HL-60 (cell line): ENCODE results near the gene MBNL3.

Experiments
- DNase-seq, 2 experiments: peaks; one replicate each; pipeline ENCODE4 v3.0.0-alpha.2; 2010 to 2020; ENCODE audit warnings: low read depth in 1 of 2, low spot score in 1 of 2
- H3K27ac ChIP-seq: fragments of 250-450 bp; sonication (Bioruptor Pico); replicated peaks from 2 replicates; pipeline ENCODE4 v1.5.1; 2020; ENCODE audit warnings: mild to moderate bottlenecking, moderate library complexity
- H3K27me3 ChIP-seq: fragments of 250-450 bp; sonication (Bioruptor Pico); 2 replicates; pipeline ENCODE4 v1.5.1; 2021; ENCODE audit warnings: mild to moderate bottlenecking, moderate library complexity; ENCODE audit not compliant: insufficient read depth, poor library complexity, severe bottlenecking
- H3K4me3 ChIP-seq: replicated peaks from 2 replicates; pipeline ENCODE4 v1.5.1; 2011; ENCODE audit warnings: mild to moderate bottlenecking, control low read depth, low read length; ENCODE audit not compliant: insufficient read depth
- CTCF ChIP-seq: IDR thresholded peaks from one replicate; pipeline ENCODE4 v1.5.1; 2011; ENCODE audit warnings: low read length, control low read depth, inconsistent platforms; ENCODE audit not compliant: insufficient read depth
- GABPA ChIP-seq: IDR thresholded peaks from 2 replicates; pipeline ENCODE4 v1.6.1; 2012; ENCODE audit warnings: low read depth
- POLR2AphosphoS5 ChIP-seq: IDR thresholded peaks from 2 replicates; pipeline ENCODE4 v1.6.1; 2012; ENCODE audit warnings: low read depth
- SPI1 ChIP-seq: IDR thresholded peaks from 2 replicates; pipeline ENCODE4 v1.6.1; 2012; ENCODE audit warnings: low read depth, mild to moderate bottlenecking, borderline replicate concordance
- TF ChIP-seq, protein P1 (sequence below): IDR thresholded peaks from 2 replicates; pipeline ENCODE4 v1.6.1; 2012; ENCODE audit warnings: low read depth; ENCODE audit not compliant: insufficient replicate concordance

Gene MBNL3

DNA sequence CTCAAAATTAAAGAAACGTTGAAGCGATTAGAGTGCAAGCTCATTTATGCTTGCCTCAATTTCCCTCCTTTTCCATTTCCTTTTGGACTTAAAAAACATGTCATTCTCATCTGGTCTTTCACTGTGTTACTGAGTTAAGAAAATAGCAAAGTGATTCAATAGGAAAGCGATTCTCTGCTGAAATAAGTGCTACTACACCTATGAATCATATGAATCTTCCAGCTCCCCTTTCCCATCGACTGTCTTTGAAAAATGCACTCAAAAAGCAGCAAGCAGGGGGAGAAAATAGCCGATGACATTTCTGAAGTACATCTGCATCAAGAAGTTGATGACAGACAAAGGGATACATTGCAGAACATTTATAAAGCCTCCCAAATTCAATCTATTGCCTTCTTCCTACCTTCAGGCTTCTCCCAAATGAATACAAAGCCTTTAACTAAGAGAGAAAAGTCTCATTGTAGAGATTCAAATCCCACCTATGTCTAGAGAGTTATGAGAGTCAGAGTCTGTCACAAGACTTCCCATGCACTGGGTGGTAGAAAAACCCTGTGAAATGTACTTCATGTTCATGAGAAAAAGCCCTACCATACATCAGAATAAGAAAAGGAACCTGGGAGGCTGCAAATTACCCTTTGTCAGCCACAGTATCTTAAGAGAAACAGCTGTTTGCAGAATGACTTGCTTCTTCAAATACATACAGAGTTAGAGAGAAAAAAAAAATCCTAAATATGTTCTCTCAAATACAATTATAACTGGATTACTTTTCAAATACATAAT, 78.9 kb downstream of the MBNL3 start:
- no peaks in the 10 kb centered on the region for H3K27me3 ChIP-seq
- DNase-seq = no peak
- no peak overlapping the region for H3K27ac ChIP-seq
- no peak overlapping the region for H3K4me3 ChIP-seq
- no peak for TF ChIP-seq POLR2AphosphoS5
- TF ChIP-seq GABPA = no peak
- TF ChIP-seq, protein P1, sequence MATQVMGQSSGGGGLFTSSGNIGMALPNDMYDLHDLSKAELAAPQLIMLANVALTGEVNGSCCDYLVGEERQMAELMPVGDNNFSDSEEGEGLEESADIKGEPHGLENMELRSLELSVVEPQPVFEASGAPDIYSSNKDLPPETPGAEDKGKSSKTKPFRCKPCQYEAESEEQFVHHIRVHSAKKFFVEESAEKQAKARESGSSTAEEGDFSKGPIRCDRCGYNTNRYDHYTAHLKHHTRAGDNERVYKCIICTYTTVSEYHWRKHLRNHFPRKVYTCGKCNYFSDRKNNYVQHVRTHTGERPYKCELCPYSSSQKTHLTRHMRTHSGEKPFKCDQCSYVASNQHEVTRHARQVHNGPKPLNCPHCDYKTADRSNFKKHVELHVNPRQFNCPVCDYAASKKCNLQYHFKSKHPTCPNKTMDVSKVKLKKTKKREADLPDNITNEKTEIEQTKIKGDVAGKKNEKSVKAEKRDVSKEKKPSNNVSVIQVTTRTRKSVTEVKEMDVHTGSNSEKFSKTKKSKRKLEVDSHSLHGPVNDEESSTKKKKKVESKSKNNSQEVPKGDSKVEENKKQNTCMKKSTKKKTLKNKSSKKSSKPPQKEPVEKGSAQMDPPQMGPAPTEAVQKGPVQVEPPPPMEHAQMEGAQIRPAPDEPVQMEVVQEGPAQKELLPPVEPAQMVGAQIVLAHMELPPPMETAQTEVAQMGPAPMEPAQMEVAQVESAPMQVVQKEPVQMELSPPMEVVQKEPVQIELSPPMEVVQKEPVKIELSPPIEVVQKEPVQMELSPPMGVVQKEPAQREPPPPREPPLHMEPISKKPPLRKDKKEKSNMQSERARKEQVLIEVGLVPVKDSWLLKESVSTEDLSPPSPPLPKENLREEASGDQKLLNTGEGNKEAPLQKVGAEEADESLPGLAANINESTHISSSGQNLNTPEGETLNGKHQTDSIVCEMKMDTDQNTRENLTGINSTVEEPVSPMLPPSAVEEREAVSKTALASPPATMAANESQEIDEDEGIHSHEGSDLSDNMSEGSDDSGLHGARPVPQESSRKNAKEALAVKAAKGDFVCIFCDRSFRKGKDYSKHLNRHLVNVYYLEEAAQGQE = no peak
- no peak for TF ChIP-seq CTCF
- TF ChIP-seq SPI1 = no peak

DNA sequence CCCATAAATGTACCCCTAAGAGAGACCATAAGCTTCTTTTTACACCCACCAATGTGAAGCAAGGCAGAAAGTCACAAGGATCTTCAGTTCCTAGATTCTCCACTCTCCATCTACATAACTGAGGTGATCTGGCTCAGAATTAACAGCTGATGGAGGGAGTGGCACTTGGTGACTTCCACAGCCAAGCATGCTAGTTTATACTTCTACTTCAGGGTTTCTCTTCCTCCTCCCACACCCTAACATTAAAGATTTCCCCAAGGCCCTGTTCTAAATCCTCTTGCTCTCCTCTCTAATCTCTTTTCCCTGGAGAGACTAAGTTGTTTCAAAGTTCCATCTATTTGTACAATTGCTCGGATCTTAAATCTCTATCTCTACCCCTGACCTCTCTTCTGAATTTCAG, 81.1 kb downstream of the MBNL3 start:
- TF ChIP-seq, protein P1 = no peak
- TF ChIP-seq CTCF (no peak), GABPA (no peak), SPI1 (no peak), POLR2AphosphoS5 (no peak)
- H3K27me3 ChIP-seq = no peaks in the 10 kb centered on the region
- H3K27ac ChIP-seq = no peak overlapping the region
- no peak for DNase-seq
- H3K4me3 ChIP-seq = no peak overlapping the region

DNA sequence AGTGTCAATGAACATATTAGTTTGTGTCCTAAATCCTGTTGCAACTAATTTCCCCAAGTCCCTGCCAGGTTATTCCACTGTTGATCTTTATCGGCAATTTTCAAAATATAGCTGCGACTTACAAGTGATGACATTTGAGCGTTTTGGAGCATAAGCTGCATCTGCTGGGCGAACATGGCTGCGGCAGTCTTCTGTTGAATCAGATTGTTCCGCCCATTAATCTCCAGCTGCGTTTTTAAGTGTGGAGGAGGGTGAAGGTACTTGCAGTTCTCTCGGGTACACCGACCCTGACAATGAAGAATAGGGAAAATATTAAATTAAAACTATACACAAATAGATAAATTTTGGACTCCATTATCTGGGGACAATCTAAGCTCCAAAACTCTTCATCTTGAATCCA, 82.7 kb downstream of the MBNL3 start:
- DNase-seq = no peak
- Histone ChIP-seq H3K27ac (no peak overlapping the region), H3K4me3 (no peak overlapping the region), H3K27me3 (no peaks in the 10 kb centered on the region)
- TF ChIP-seq, protein P1 = no peak
- no peak for TF ChIP-seq CTCF
- TF ChIP-seq POLR2AphosphoS5 = no peak
- TF ChIP-seq SPI1 = no peak
- TF ChIP-seq GABPA = no peak
